Smooth muscle cell of the brain vasculature (primary cell): ENCODE results near the gene KIAA0513.
"Not testable (repeated sequence)": the region's sequence is repeated elsewhere in the genome, so short reads cannot be mapped to it uniquely, and the experiment has no call there.

Source experiments
- DNase-seq: peaks from one replicate; pipeline ENCODE4 v3.0.0-alpha.2; 2012; ENCODE audit warnings: low read depth, low spot score

The KIAA0513 gene

GRCh38 chr16:85111184-85111583 is 83.6 kb downstream of the KIAA0513 start:
- no peak for DNase-seq

DNA sequence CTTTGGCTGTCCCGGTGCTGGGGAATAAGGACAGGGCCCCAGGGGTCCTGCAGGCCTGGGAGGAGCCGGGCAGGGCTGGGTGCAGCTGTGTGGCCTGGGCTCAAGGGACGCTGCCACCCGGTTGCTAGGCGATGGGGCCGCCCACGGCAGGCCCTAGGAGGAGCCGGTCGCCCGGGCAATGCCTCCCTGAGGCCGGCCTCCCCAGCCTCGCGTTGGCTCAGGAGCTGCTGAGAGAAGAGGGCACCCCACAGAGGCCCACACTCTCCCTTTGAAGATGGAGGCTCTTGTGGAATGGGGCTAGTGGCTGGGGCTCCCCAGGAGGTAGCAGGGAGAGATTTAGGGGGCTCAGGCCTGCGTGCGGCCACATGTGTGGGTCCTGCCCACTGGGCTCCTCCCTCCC is 84.8 kb downstream of the KIAA0513 start, which contains the start of gene CIBAR2:
TSS of gene CIBAR2 (minus strand) at position 109 of the 400 bp plus-strand sequence. CDS start 120 bp downstream, outside the sequence.
- no peak for DNase-seq

DNA sequence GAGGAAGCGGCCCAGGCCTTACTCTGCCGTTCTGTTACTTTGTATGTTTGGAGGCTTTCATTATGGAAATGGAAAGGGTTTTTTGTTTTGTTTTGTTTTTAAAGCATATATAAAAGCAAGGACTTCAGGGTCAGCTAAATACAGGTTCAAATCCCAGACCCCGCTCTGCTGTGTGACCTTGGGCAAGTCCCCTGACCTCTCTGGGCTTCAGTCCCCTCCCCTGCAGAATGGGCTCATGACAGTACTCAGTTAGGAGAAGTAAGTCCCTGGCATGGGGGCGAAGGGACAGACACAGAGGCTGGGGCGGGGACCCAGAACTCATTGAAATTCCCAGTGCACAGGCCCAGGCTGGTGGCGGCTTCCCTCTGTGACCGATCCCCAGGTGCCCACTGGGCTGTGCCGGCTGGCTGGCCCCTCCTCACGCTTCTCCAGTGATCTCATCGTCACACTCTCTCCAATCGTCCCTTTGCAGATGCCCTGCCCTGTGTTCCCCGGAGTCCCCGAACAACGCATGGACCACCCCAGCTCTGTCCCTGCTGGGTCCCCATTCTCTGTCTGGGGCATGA is 85.7 kb downstream of the KIAA0513 start:
- no peak for DNase-seq

DNA sequence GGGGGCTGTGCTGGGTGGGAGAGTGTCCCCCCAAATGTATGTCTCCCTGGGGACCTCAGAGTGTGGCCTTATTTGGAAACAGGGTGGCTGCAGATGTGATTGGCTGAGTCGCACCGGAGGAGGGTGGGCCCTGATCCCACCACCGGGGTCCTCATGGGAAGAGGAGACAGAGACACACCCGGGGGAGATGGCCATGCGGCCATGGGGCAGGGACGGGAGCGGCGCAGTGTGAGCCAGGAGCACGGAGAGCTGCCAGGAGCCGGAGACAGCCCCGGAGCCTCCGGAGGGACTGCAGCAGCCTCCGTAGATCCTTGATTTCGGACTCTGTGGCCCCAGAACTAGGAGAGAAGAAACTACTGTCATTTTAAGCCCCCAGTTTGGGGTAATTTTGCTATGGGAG is 86.3 kb downstream of the KIAA0513 start:
- DNase-seq, result no peak

- DNase-seq, result no peak
Measured at GRCh38 chr16:85114909-85115567, 87.4 kb downstream of the KIAA0513 start.

- DNase-seq, result no peak
Measured at GRCh38 chr16:85117418-85117817, 89.8 kb downstream of the KIAA0513 start.

GRCh38 chr16:85120006-85120340 is 92.4 kb downstream of the KIAA0513 start:
- DNase-seq, result no peak

DNA sequence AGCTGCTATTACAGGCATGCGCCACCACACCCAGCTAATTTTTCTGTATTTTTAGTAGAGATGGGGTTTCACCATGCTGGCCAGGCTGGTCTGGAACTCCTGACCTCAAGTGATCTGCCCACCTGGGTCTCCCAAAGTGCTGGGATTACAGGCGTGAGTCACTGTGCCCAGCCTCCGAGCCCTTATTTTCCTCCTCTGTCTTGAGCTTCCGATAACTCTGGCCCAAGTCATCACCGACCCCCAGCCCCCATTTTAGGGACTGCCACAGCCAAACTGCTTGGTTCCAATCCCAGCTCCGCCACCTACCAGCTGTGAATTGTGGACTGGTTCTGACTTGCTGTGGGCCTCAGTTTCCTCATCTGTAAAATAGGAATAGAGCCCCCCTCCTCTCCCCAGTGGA is 95.8 kb downstream of the KIAA0513 start:
- DNase-seq, result not testable (repeated sequence)

- peak; percentile 85 for DNase-seq
Measured at GRCh38 chr16:85123891-85124635, 96.5 kb downstream of the KIAA0513 start.

GRCh38 chr16:85124636-85125346 is 97.2 kb downstream of the KIAA0513 start:
- DNase-seq, result no peak

DNA sequence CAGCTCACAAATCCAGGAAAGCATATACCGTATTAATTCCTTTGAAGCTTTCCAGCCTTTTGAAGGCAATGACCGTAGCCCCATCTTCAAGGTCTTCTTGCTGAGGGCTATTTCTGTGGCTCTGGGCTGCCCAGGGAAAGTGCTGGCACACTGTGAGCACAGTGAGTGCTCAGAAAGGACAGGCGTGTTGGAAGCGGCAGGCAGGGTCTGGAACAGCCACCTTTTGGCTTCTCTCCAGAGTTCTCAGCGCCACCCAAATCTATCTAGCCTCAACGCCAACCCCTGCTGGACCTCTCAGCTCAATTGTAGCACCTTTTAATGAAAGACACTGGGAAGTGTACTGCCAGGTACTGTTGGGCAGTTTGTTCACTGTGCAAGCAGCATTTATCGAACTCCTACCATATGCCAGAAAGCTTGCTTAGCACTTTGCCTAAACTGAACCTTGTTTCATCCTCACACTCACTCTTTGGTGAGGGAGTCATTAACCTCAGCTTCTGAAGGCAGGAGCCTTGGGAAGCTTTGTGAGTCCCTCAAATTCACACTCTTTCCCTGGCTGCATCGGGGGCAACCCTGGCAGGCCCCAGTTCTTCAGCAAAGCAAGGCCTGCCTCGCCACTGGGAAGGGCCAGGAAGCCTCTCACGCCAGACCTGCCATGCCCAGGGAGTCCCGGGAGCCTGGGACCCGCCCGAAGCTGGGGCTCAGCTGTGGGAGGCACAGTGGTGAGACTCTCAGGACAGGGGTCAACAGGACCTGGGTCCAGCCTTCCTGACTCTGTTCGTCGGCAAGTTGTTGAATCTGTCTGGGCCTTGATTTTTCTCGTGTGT is 98.2 kb downstream of the KIAA0513 start:
- DNase-seq, result no peak

DNA sequence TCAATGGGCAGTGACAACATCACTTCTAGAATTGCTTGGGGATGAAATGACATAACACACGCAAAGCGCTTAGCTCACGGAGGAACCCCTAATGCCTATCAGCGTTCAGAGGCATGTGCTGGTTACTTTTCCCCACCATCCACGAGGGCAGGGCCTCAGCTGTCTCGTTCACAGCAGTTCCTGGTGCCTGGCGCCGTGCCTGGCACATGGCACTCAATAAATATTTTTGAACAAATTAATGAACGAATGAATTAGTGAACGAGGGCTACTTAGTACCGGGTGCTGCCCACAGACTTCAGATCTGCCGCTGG is 98.8 kb downstream of the KIAA0513 start:
- no peak for DNase-seq

DNA sequence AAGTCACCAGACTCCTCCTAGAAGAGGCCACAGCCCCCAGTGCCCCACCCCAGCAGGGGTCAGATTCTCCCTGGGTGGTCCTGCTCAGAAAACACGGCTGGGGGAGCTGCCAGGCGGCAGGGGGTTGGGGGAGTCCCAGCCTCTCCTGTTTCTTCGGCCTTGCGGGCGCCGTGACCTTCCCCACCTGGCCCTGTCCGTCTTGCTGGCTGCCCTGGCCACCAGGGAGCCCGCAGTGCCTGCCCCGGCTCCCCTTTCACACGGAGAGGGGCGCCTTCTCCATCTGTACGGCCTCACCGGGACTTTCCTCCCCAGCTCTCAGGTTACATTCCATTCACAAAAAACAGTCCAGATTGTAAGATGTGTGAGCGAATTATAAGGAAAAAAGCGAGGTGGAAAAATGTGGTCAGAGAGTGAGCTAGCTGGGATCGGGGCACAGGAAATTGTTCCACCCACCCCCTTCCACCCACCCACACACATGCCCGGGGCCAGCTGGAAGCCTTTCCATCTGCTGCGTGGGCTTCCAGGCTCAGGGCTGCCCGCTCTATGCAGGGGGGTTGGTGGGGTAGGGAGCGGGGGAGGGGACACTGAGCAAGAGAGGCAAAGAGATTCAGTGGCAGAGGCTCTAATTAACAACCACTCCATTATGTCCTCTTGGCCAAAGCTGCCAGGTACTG is 99.2 kb downstream of the KIAA0513 start:
- peak; percentile 81 for DNase-seq

DNA sequence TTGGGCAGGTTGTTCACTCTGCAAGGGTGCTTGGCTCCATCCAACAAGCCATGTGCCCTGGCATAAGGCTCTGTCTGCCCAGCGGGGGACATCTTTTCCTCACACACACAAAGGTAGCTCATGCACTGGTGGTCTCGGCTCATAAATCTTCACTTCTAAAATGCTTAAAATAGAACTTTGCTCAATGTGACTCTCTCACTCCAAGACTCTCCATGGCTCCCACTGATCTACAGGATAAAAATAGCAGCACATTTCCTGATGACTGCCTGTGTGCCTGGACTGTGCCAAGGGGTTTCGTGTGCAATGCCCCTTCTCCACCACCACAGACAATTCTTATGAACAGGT is 99.8 kb downstream of the KIAA0513 start:
- DNase-seq, result no peak

GRCh38 chr16:85128079-85128837 is 100.7 kb downstream of the KIAA0513 start:
- no peak for DNase-seq

GRCh38 chr16:85129876-85130704 is 102.5 kb downstream of the KIAA0513 start:
- DNase-seq, result no peak

GRCh38 chr16:85130705-85131028 is 103.1 kb downstream of the KIAA0513 start:
- DNase-seq, result no peak

GRCh38 chr16:85132456-85133289 is 105.1 kb downstream of the KIAA0513 start:
- DNase-seq, result no peak

- no peak for DNase-seq
Measured at GRCh38 chr16:85133290-85133599, 105.7 kb downstream of the KIAA0513 start.
